Sigmoid colon (tissue), 7 donors: ENCODE data around the gene ANKRD10. TPM values are rescaled to one million over a fixed set of nuclear protein-coding genes. Genes with fewer than 3 reads are reported as not detected.

Experiments used
- DNase-seq: peaks from one replicate; pipeline ENCODE4 v3.0.0-alpha.2; 2019
- H3K27ac ChIP-seq, 4 donors: fragments of 200-600 bp; sonication (generic); one replicate each; pipeline ENCODE4 v1.5.1; 2016 to 2019; ENCODE audit warnings: mild to moderate bottlenecking in 1 of 4
- H3K27me3 ChIP-seq, 3 donors: fragments of 200-600 bp; sonication (generic); one replicate each; pipeline ENCODE4 v1.5.1; 2019; ENCODE audit warnings: mild to moderate bottlenecking in 1 of 3
- H3K36me3 ChIP-seq, 4 donors: fragments of 200-600 bp; sonication (generic); one replicate each; pipeline ENCODE4 v1.5.1; 2016 to 2019
- H3K4me1 ChIP-seq, 4 donors: fragments of 200-600 bp; sonication (generic); one replicate each; pipeline ENCODE4 v1.5.1; 2017 to 2019
- H3K4me3 ChIP-seq, 4 donors: fragments of 200-600 bp; sonication (generic); one replicate each; pipeline ENCODE4 v1.5.1; 2017 to 2019; ENCODE audit warnings: mild to moderate bottlenecking in 2 of 4, moderate library complexity in 1 of 4
- H3K9me3 ChIP-seq, 4 donors: fragments of 200-600 bp in 3 of 4; sonication (generic) in 3 of 4; one replicate each; pipeline versions ENCODE4 v1.5.1 to v1.6.1; 2013 to 2019
- EP300 ChIP-seq, 4 donors: sonication (generic); formaldehyde crosslinking; IDR thresholded peaks; one replicate each; pipeline ENCODE4 v1.6.1; 2017; ENCODE audit warnings: antibody characterized with exemption in 4 of 4
- POLR2A ChIP-seq, 2 donors: fragments of 450-650 bp; IDR thresholded peaks; one replicate each; pipeline ENCODE4 v1.6.1; 2016; ENCODE audit warnings: antibody characterized with exemption in 2 of 2, mild to moderate bottlenecking in 2 of 2, moderate library complexity in 2 of 2
- POLR2AphosphoS5 ChIP-seq, 4 donors: sonication (generic); formaldehyde crosslinking; IDR thresholded peaks; one replicate each; pipeline ENCODE4 v1.6.1; 2017; ENCODE audit warnings: antibody characterized with exemption in 4 of 4
- WGBS, 2 donors: extraction: QIAGEN DNeasy Blood & Tissue Kit; methylation state at CpG; one replicate each; pipeline ENCODE4 v1.1.7; 2013; 5-methylcytosine and 5-hydroxymethylcytosine counted together
- intact Hi-C: fragments of 100-400 bp; cut with DNase I; formaldehyde crosslinking; loops from one replicate; pipeline ENCODE4 v1.15.1; 2023
- polyA plus RNA-seq, 3 donors: library from polyadenylated mRNA; stranded (reverse); fragments of 200-250 nt; gene quantifications; one replicate each; pipeline ENCODE4 v1.2.3, GENCODE V29; 2013
- total RNA-seq, 4 donors: library from RNA; depleted of rRNA; stranded (reverse); fragments of >200 nt; gene quantifications; one replicate each; pipeline ENCODE4 v1.1.0, GENCODE V29; 2016
- TF ChIP-seq, protein P1 (sequence below), 4 experiments: fragments of 450-650 bp in 3 of 4; fragments of 200-600 bp in 1 of 4; IDR thresholded peaks; one replicate each; pipeline ENCODE4 v1.5.1; 2016 to 2019; ENCODE audit warnings: antibody characterized with exemption in 4 of 4, mild to moderate bottlenecking in 3 of 4, moderate library complexity in 2 of 4
- donor health status: healthy with polysubstance abuse.
- donor health status: Bipolar disorder and iron deficiency.
- donor health status: healthy.

Gene ANKRD10
- total and polyA plus RNA-seq, 7 donors = 41.4 to 179 (median 141) TPM

DNA sequence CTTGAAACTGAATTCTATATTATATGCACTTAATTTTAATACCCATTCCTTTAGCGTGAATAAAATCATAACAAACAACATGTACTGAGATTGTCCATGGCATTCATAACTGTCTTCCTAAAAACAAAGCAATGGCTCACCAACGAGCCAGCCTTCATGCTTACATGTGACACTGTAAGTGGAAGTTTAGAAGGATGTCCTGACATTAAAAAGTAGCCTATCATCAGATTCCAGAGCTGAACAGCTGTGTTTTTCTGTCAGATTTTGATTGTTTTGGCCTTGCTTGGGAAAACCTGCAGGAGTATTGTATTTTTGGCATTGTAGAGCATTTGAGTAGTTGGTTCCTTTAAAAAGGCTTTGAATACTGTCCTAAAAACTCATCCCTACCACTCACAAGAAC is 21.3 kb downstream of the ANKRD10 start:
- TF ChIP-seq POLR2AphosphoS5 (IDR thresholded peaks at IDR 0.05) (no peak), EP300 (IDR thresholded peaks at IDR 0.05) (no peak), POLR2A (IDR thresholded peaks at IDR 0.05) (no peak)
- TF ChIP-seq, protein P1, sequence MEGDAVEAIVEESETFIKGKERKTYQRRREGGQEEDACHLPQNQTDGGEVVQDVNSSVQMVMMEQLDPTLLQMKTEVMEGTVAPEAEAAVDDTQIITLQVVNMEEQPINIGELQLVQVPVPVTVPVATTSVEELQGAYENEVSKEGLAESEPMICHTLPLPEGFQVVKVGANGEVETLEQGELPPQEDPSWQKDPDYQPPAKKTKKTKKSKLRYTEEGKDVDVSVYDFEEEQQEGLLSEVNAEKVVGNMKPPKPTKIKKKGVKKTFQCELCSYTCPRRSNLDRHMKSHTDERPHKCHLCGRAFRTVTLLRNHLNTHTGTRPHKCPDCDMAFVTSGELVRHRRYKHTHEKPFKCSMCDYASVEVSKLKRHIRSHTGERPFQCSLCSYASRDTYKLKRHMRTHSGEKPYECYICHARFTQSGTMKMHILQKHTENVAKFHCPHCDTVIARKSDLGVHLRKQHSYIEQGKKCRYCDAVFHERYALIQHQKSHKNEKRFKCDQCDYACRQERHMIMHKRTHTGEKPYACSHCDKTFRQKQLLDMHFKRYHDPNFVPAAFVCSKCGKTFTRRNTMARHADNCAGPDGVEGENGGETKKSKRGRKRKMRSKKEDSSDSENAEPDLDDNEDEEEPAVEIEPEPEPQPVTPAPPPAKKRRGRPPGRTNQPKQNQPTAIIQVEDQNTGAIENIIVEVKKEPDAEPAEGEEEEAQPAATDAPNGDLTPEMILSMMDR (IDR thresholded peaks at IDR 0.05) = no peak
- Histone ChIP-seq H3K36me3 (peaks cover 0 to 23% (median 2%) of the 10 kb centered on the region in 4 donors), H3K4me3 (no peak overlapping the region), H3K27me3 (no peaks in the 10 kb centered on the region), H3K4me1 (peaks cover 0 to 19% (median 6%) of the 10 kb centered on the region in 4 donors), H3K27ac (no peak overlapping the region), H3K9me3 (no peaks in the 10 kb centered on the region)
- intact Hi-C loops = no loop called here
- no peak for DNase-seq
- WGBS, 2 donors = 77 to 81% methylated on average over 2 of the region's 2 CpGs

- Histone ChIP-seq H3K36me3 (peaks cover 0 to 23% (median 2%) of the 10 kb centered on the region in 4 donors), H3K27me3 (no peaks in the 10 kb centered on the region), H3K4me1 (peaks cover 0 to 22% (median 10%) of the 10 kb centered on the region in 4 donors), H3K9me3 (no peaks in the 10 kb centered on the region), H3K4me3 (no peak overlapping the region), H3K27ac (no peak overlapping the region)
- intact Hi-C loops = no loop called here
- no peak for DNase-seq
- WGBS, 2 donors = 77 to 86% methylated on average over 8 of the region's 8 CpGs
- TF ChIP-seq, protein P1 (IDR thresholded peaks at IDR 0.05) = no peak
- no peak for TF ChIP-seq POLR2AphosphoS5 (IDR thresholded peaks at IDR 0.05)
- TF ChIP-seq EP300 (IDR thresholded peaks at IDR 0.05) = no peak
- no peak for TF ChIP-seq POLR2A (IDR thresholded peaks at IDR 0.05)
Observed at GRCh38 chr13:110890279-110891165, 24.3 kb downstream of the ANKRD10 start.

DNA sequence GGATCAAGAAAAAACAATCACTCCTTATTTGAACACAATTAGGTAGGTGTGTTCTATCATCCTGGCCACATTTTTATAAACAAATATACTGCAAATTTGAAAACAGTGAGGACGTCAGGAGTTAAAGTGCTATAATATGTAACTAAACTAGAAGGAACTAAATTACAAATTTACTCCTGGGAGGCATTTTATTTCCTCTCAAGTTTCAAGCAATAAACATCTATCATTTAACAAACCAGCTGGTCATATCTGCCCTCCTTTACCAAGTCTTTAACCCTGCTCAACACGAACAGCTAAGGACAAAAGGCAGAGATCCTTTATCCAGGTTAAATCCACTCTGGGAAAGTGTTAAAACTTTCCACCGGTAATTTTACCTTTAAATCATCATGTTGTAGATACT is 26.5 kb downstream of the ANKRD10 start:
- intact Hi-C loops = no loop called here
- peaks cover 0 to 22% (median 10%) of the 10 kb centered on the region in 4 donors for H3K4me1 ChIP-seq
- WGBS, 2 donors = 22 to 70% methylated on average over 3 of the region's 3 CpGs
- no peaks in the 10 kb centered on the region for H3K27me3 ChIP-seq
- H3K4me3 ChIP-seq = no peak overlapping the region
- H3K9me3 ChIP-seq = no peaks in the 10 kb centered on the region
- TF ChIP-seq POLR2A (IDR thresholded peaks at IDR 0.05) (no peak), POLR2AphosphoS5 (IDR thresholded peaks at IDR 0.05) (no peak), EP300 (IDR thresholded peaks at IDR 0.05) (no peak)
- TF ChIP-seq, protein P1 (IDR thresholded peaks at IDR 0.05) = no peak
- peaks cover 0 to 17% (median 2%) of the 10 kb centered on the region in 4 donors for H3K36me3 ChIP-seq
- H3K27ac ChIP-seq = peak overlapping the region in 3 of 4 donors; percentile 14 to 50 (median 32)
- no peak for DNase-seq

- Histone ChIP-seq H3K36me3 (peaks cover 0 to 11% (median under 1%) of the 10 kb centered on the region in 4 donors), H3K4me1 (peaks cover 0 to 22% (median 10%) of the 10 kb centered on the region in 4 donors), H3K4me3 (no peak overlapping the region), H3K27me3 (no peaks in the 10 kb centered on the region), H3K9me3 (no peaks in the 10 kb centered on the region), H3K27ac (peak overlapping the region in 3 of 4 donors; percentile 14 to 50 (median 32))
- WGBS, 2 donors = 50 to 64% methylated on average over 9 of the region's 9 CpGs
- DNase-seq = no peak
- intact Hi-C loops = no loop called here
- TF ChIP-seq, protein P1 (IDR thresholded peaks at IDR 0.05) = no peak
- no peak for TF ChIP-seq POLR2AphosphoS5 (IDR thresholded peaks at IDR 0.05)
- TF ChIP-seq POLR2A (IDR thresholded peaks at IDR 0.05) = no peak
- TF ChIP-seq EP300 (IDR thresholded peaks at IDR 0.05) = no peak
Observed at GRCh38 chr13:110887597-110888333, 27.1 kb downstream of the ANKRD10 start.
